CD4-positive, CD25-positive, alpha-beta regulatory T cell (primary cell): ENCODE results near the gene IL21R. TPM values are rescaled to one million over a fixed set of nuclear protein-coding genes. Genes with fewer than 3 reads are reported as not detected.

Experiments
- ATAC-seq, 2 donors: fragments of 150-1000 bp; cut with Tn5 transposase; one replicate each; pipeline ENCODE4 v1.10.0; 2021; ENCODE audit warnings: low read depth in 2 of 2, moderate number of reproducible peaks in 2 of 2, moderate library complexity in 1 of 2
- DNase-seq, 3 donors: peaks; one replicate each; pipeline versions ENCODE4 v3.0.0 to v3.0.0-alpha.2; 2012 to 2022; ENCODE audit warnings: mixed read lengths in 1 of 3
- H3K27ac ChIP-seq: one replicate; pipeline ENCODE4 v1.7.0; 2013; ENCODE audit warnings: mild to moderate bottlenecking, low read length; ENCODE audit not compliant: insufficient read depth, poor library complexity, severe bottlenecking
- H3K27me3 ChIP-seq: one replicate; pipeline ENCODE4 v1.7.0; 2013; ENCODE audit warnings: low read length; ENCODE audit not compliant: control insufficient read depth, insufficient read depth
- H3K36me3 ChIP-seq: one replicate; pipeline ENCODE4 v1.7.0; 2013; ENCODE audit warnings: mild to moderate bottlenecking, low read length, moderate library complexity; ENCODE audit not compliant: control insufficient read depth, insufficient read depth
- H3K4me1 ChIP-seq: 2 replicates; pipeline ENCODE4 v1.7.0; 2013; ENCODE audit warnings: mild to moderate bottlenecking, low read length; ENCODE audit not compliant: insufficient read depth, control insufficient read depth, poor library complexity, severe bottlenecking
- H3K4me3 ChIP-seq: one replicate; pipeline ENCODE4 v1.7.0; 2013; ENCODE audit warnings: low read depth, mild to moderate bottlenecking, low read length, moderate library complexity
- H3K9me3 ChIP-seq, 2 experiments: 1 replicate in 1 of 2; 2 replicates in 1 of 2; pipeline ENCODE4 v1.7.0; 2013; ENCODE audit warnings: low read length in 2 of 2, mild to moderate bottlenecking in 1 of 2, moderate library complexity in 1 of 2; ENCODE audit not compliant: control insufficient read depth in 2 of 2
- H3K27ac Mint-ChIP-seq, 3 donors: one replicate each; pipeline ENCODE4 v1.8.0; 2020 to 2022; ENCODE audit warnings: mild to moderate bottlenecking in 3 of 3, mixed read lengths in 3 of 3, moderate library complexity in 2 of 3
- H3K27me3 Mint-ChIP-seq: one replicate; pipeline ENCODE4 v1.8.0; 2022; ENCODE audit warnings: mild to moderate bottlenecking, mixed read lengths
- H3K36me3 Mint-ChIP-seq: one replicate; pipeline ENCODE4 v1.8.0; 2020; ENCODE audit warnings: mixed read lengths
- H3K4me1 Mint-ChIP-seq, 4 donors: one replicate each; pipeline ENCODE4 v1.8.0; 2020 to 2022; ENCODE audit warnings: mixed read lengths in 4 of 4, mild to moderate bottlenecking in 1 of 4
- H3K4me3 Mint-ChIP-seq, 4 donors: one replicate each; pipeline ENCODE4 v1.8.0; 2020 to 2022; ENCODE audit warnings: mild to moderate bottlenecking in 4 of 4, mixed read lengths in 4 of 4, moderate library complexity in 3 of 4
- H3K9me3 Mint-ChIP-seq, 7 donors: one replicate each; pipeline ENCODE4 v1.8.0; 2020 to 2022; ENCODE audit warnings: mixed read lengths in 7 of 7, mild to moderate bottlenecking in 3 of 7, moderate library complexity in 2 of 7
- polyA plus RNA-seq, 4 donors: library from polyadenylated mRNA; unstranded; fragments of 300-500 nt; fragmentation: Illumina TruSeq; gene quantifications; one replicate each; pipeline ENCODE4 v1.2.3, GENCODE V29; 2021
- total RNA-seq: library from RNA; stranded (reverse); gene quantifications from one replicate; pipeline ENCODE4 v1.2.3, GENCODE V29; 2022

Gene IL21R
- total and polyA plus RNA-seq, 5 donors from 2014 or later = 34.3 to 63.1 (median 38.6) TPM

GRCh38 chr16:27462846-27463682 lies 61.1 kb downstream of the IL21R start:
- peaks cover 17% of the 10 kb centered on the region for H3K4me1 ChIP-seq
- peak overlapping the region; percentile 9 to 85 (median 81) for H3K27ac Mint-ChIP-seq
- H3K9me3 ChIP-seq = no peaks in the 10 kb centered on the region
- H3K27me3 Mint-ChIP-seq = no peaks in the 10 kb centered on the region
- H3K36me3 Mint-ChIP-seq = peaks cover 17% of the 10 kb centered on the region
- DNase-seq = no peak
- peaks cover 0 to 19% (median 9%) of the 10 kb centered on the region in 4 donors for H3K4me1 Mint-ChIP-seq
- no peak overlapping the region for H3K4me3 ChIP-seq
- peaks cover 0 to 1% (median 0%) of the 10 kb centered on the region in 7 donors for H3K9me3 Mint-ChIP-seq
- peak overlapping the region; percentile 39 for H3K27ac ChIP-seq
- peak overlapping the region in 3 of 4 donors; percentile 15 to 73 (median 54) for H3K4me3 Mint-ChIP-seq
- H3K36me3 ChIP-seq = peaks cover 49% of the 10 kb centered on the region
- ATAC-seq = no peak
- H3K27me3 ChIP-seq = no peaks in the 10 kb centered on the region

- Mint-ChIP-seq H3K27ac (peak overlapping the region; percentile 17 to 85 (median 81)), H3K36me3 (peaks cover 25% of the 10 kb centered on the region), H3K4me1 (peaks cover 0 to 19% (median 9%) of the 10 kb centered on the region in 4 donors), H3K27me3 (no peaks in the 10 kb centered on the region), H3K4me3 (peak overlapping the region; percentile 36 to 83 (median 67)), H3K9me3 (no peaks in the 10 kb centered on the region)
- Histone ChIP-seq H3K9me3 (no peaks in the 10 kb centered on the region), H3K4me1 (peaks cover 17% of the 10 kb centered on the region), H3K4me3 (no peak overlapping the region), H3K36me3 (peaks cover 58% of the 10 kb centered on the region), H3K27me3 (no peaks in the 10 kb centered on the region), H3K27ac (peak overlapping the region; percentile 39)
- ATAC-seq = peak; percentile 20 to 27
- DNase-seq = peak in 2 of 3 donors; percentile 43 to 52
These were observed 62.0 kb downstream of the IL21R start for GRCh38 chr16:27463741-27464591.

- Histone ChIP-seq H3K27ac (no peak overlapping the region), H3K36me3 (peaks cover 67% of the 10 kb centered on the region), H3K9me3 (no peaks in the 10 kb centered on the region), H3K4me1 (peaks cover 17% of the 10 kb centered on the region), H3K27me3 (no peaks in the 10 kb centered on the region), H3K4me3 (no peak overlapping the region)
- no peaks in the 10 kb centered on the region for H3K27me3 Mint-ChIP-seq
- H3K4me1 Mint-ChIP-seq = peaks cover 0 to 13% (median 7%) of the 10 kb centered on the region in 4 donors
- no peak for DNase-seq
- no peak for ATAC-seq
- peak overlapping the region; percentile 26 to 57 (median 46) for H3K27ac Mint-ChIP-seq
- no peaks in the 10 kb centered on the region for H3K9me3 Mint-ChIP-seq
- H3K4me3 Mint-ChIP-seq = no peak overlapping the region
- peaks cover 25% of the 10 kb centered on the region for H3K36me3 Mint-ChIP-seq
These were observed 62.9 kb downstream of the IL21R start for GRCh38 chr16:27464626-27465482.

- Mint-ChIP-seq H3K9me3 (no peaks in the 10 kb centered on the region), H3K36me3 (peaks cover 31% of the 10 kb centered on the region), H3K4me1 (peaks cover 0 to 13% (median 7%) of the 10 kb centered on the region in 4 donors), H3K27ac (peak overlapping the region in 1 of 3 donors; percentile 26), H3K27me3 (no peaks in the 10 kb centered on the region), H3K4me3 (no peak overlapping the region)
- ATAC-seq (no peak), DNase-seq (no peak)
- Histone ChIP-seq H3K36me3 (peaks cover 72% of the 10 kb centered on the region), H3K27ac (no peak overlapping the region), H3K4me1 (peaks cover 17% of the 10 kb centered on the region), H3K9me3 (no peaks in the 10 kb centered on the region), H3K4me3 (no peak overlapping the region), H3K27me3 (no peaks in the 10 kb centered on the region)
These were observed 63.5 kb downstream of the IL21R start for GRCh38 chr16:27465483-27465879.

GRCh38 chr16:27468941-27469531 lies 67.1 kb downstream of the IL21R start:
- no peak overlapping the region for H3K4me3 ChIP-seq
- H3K27me3 ChIP-seq = no peaks in the 10 kb centered on the region
- no peaks in the 10 kb centered on the region for H3K27me3 Mint-ChIP-seq
- H3K4me1 ChIP-seq = peaks cover 3% of the 10 kb centered on the region
- H3K36me3 Mint-ChIP-seq = peaks cover 57% of the 10 kb centered on the region
- no peaks in the 10 kb centered on the region for H3K9me3 ChIP-seq
- H3K9me3 Mint-ChIP-seq = no peaks in the 10 kb centered on the region
- H3K27ac ChIP-seq = no peak overlapping the region
- no peak overlapping the region for H3K27ac Mint-ChIP-seq
- ATAC-seq (no peak), DNase-seq (no peak)
- peaks cover 83% of the 10 kb centered on the region for H3K36me3 ChIP-seq
- no peak overlapping the region for H3K4me3 Mint-ChIP-seq
- H3K4me1 Mint-ChIP-seq = peaks cover 0 to 4% (median under 1%) of the 10 kb centered on the region in 4 donors

- peak overlapping the region in 1 of 4 donors; percentile 25 for H3K4me3 Mint-ChIP-seq
These were observed 68.8 kb downstream of the IL21R start for GRCh38 chr16:27470567-27471431.

More at GRCh38 chr16:27470567-27471431, 68.8 kb downstream of the IL21R start:
- Mint-ChIP-seq H3K27me3 (no peaks in the 10 kb centered on the region), H3K9me3 (no peaks in the 10 kb centered on the region), H3K4me1 (peaks cover 0 to 2% (median under 1%) of the 10 kb centered on the region in 4 donors), H3K36me3 (peaks cover 67% of the 10 kb centered on the region), H3K27ac (peak overlapping the region in 2 of 3 donors; percentile 42 to 44)
- no peak for DNase-seq
- no peaks in the 10 kb centered on the region for H3K27me3 ChIP-seq
- H3K27ac ChIP-seq = no peak overlapping the region
- H3K4me3 ChIP-seq = no peak overlapping the region
- H3K36me3 ChIP-seq = peaks cover 84% of the 10 kb centered on the region
- H3K4me1 ChIP-seq = no peaks in the 10 kb centered on the region
- no peaks in the 10 kb centered on the region for H3K9me3 ChIP-seq
- no peak for ATAC-seq
